Ishikawa (cell line): ENCODE data around the gene MAP3K15.

Experiments used
- CEBPB ChIP-seq: IDR thresholded peaks from 2 replicates; pipeline ENCODE4 v1.6.1; 2012
- EP300 ChIP-seq: IDR thresholded peaks from 2 replicates; pipeline ENCODE4 v1.6.1; 2012; ENCODE audit warnings: borderline replicate concordance
- MAX ChIP-seq: IDR thresholded peaks from 2 replicates; pipeline ENCODE4 v1.6.1; 2012
- RAD21 ChIP-seq: IDR thresholded peaks from 2 replicates; pipeline ENCODE4 v1.6.1; 2012; ENCODE audit warnings: low read depth
- TAF1 ChIP-seq: IDR thresholded peaks from 2 replicates; pipeline ENCODE4 v1.6.1; 2012; ENCODE audit warnings: low read depth, mild to moderate bottlenecking
- ZBTB7A ChIP-seq: IDR thresholded peaks from 2 replicates; pipeline ENCODE4 v1.6.1; 2012; ENCODE audit warnings: low read depth

GRCh38 chrX:19332983-19333382 is 182.3 kb downstream of the MAP3K15 start:
- TF ChIP-seq EP300 (no peak), RAD21 (no peak), TAF1 (no peak), CEBPB (no peak), ZBTB7A (no peak), MAX (no peak)
